ENCODE data around the gene CLDN22. TPM values are rescaled to one million over a fixed set of nuclear protein-coding genes. Genes with fewer than 3 reads are reported as not detected.

The CLDN22 gene
- total and polyA plus RNA-seq, 10 of the 15 experiments (the other 5 are each of a cell fraction or from before 2014, with no cell fraction given): not detected

DNA sequence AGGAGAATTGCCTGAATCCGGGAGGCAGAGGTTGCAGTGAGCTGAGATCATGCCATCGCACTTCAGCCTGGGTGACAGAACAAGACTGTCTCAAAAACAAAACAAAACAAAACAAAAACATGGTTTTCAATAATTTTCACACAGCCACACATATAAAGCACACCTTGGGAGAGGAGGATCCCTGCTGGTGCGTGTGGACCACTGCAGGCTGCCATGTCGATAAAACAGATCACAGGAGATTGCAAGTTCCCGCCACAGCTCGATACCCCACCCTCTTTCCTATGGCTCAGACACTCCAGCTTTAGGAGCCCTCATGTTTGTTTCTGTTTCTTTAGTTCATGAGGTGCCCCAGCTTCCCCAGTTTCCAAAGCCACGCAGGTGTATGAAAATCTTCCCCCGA is 33.5 kb upstream of the CLDN22 start:
- Histone ChIP-seq H3K27me3 (replicated peaks in 1 of 2; ENCODE audit: control insufficient read depth in 2 of 2, insufficient read depth in 2 of 2, low read length in 1 of 2) (no peaks in the 10 kb centered on the region; a peak in 1 of 4 replicates), H3K27ac (ENCODE audit: control insufficient read depth, insufficient read depth) (no peak overlapping the region), H3K9me3 (replicated peaks; ENCODE audit: control insufficient read depth, insufficient read depth, low read length) (no peaks in the 10 kb centered on the region), H3K9ac (ENCODE audit: control insufficient read depth, insufficient read depth, low read length) (no peak overlapping the region), H4K20me1 (ENCODE audit: control insufficient read depth, insufficient read depth) (no peaks in the 10 kb centered on the region), H3K4me2 (ENCODE audit: control insufficient read depth, insufficient read depth) (no peak overlapping the region), H3K79me2 (ENCODE audit: control insufficient read depth, insufficient read depth, low read length) (no peaks in the 10 kb centered on the region), H2AFZ (ENCODE audit: control insufficient read depth, low read depth, low read length) (no peak overlapping the region), H3K4me1 (ENCODE audit: control insufficient read depth, insufficient read depth, low read length) (no peaks in the 10 kb centered on the region), H3K4me3 (no peak overlapping the region), H3K36me3 (ENCODE audit: control insufficient read depth in 2 of 2, insufficient read depth in 2 of 2, low read length in 1 of 2) (no peaks in the 10 kb centered on the region)
- TF ChIP-seq SPI1 (IDR thresholded peaks at IDR 0.05; ENCODE audit: borderline replicate concordance, insufficient read depth, low read depth, low read length) (no peak), HCFC1 (IDR thresholded peaks at IDR 0.05; ENCODE audit: low read length) (no peak), SMC3 (IDR thresholded peaks at IDR 0.05; ENCODE audit: borderline replicate concordance, low read length) (no peak), MTA2 (IDR thresholded peaks at IDR 0.05; ENCODE audit: low read depth) (no peak), SMAD1 (IDR thresholded peaks at IDR 0.05; ENCODE audit: low read depth, partially characterized antibody) (no peak), ATF7 (IDR thresholded peaks at IDR 0.05; ENCODE audit: low read depth) (no peak), SUPT20H (IDR thresholded peaks at IDR 0.05; ENCODE audit: borderline replicate concordance, control insufficient read depth, low read depth, low read length) (no peak), ZNF217 (IDR thresholded peaks at IDR 0.05) (no peak), CHD2 (IDR thresholded peaks at IDR 0.05; ENCODE audit: borderline replicate concordance, low read depth, low read length) (no peak)
- SMC1A ChIA-PET (ENCODE audit: uncharacterized antibody, unreplicated experiment): no interaction called here
- ATAC-seq (no peak), FAIRE-seq (no peak), DNase-seq (ENCODE audit: low read depth, low spot score) (no peak)
- in situ Hi-C loops (cut with MboI) (no loop called here), intact Hi-C loops (cut with micrococcal nuclease; ENCODE audit: unreplicated experiment) (no loop called here)
- RAD21 ChIA-PET (ENCODE audit: unreplicated experiment): no interaction called here
- no TSS peak for BruUV-seq (replicated peaks)
- CTCF ChIA-PET: no interaction called here
- 48% methylated on average over 8 of the region's 8 CpGs for WGBS (ENCODE audit: insufficient coverage, insufficient replicate concordance, low lambda C conversion rate, missing lambda C conversion rate)
- POLR2A ChIA-PET: no interaction called here

DNA sequence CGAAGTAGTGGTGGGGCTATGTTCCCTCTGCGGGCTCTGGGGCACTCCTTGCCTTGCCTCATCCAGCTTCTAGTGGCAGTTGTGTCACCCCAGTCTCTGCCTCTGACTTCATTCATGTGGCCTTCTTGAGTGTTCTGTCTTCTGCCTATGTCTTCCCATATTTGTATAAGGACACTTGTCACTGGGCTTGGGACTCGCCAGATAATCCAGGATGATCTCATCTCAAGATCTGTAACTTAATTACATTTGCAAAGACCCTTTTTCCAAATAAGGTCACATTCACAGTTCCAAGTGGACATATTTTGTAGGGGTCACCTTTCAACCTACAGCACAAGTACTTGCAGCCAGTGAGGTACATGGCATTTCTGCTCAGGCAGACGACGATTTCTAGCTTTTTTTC is 32.5 kb upstream of the CLDN22 start:
- CTCF ChIA-PET: no interaction called here
- TF ChIP-seq SIN3A (IDR thresholded peaks at IDR 0.05; ENCODE audit: low read depth, low read length): no peak
- no peak for TF ChIP-seq RAD51 (IDR thresholded peaks at IDR 0.05)
- TF ChIP-seq DPF2 (IDR thresholded peaks at IDR 0.05): no peak
- TF ChIP-seq PAX5 (IDR thresholded peaks at IDR 0.05; ENCODE audit: borderline replicate concordance, low read depth, low read length): no peak
- TF ChIP-seq CHD4 (IDR thresholded peaks at IDR 0.05): no peak
- TF ChIP-seq ZNF384 (IDR thresholded peaks at IDR 0.05; ENCODE audit: borderline replicate concordance, low read depth, low read length): no peak
- TF ChIP-seq SMAD5 (IDR thresholded peaks at IDR 0.05; ENCODE audit: low read depth): no peak
- TF ChIP-seq HDAC6 (IDR thresholded peaks at IDR 0.05; ENCODE audit: unreplicated experiment): no peak
- in situ Hi-C loops (cut with MboI): no loop called here
- no peaks in the 10 kb centered on the region for H4K20me1 ChIP-seq (ENCODE audit: control insufficient read depth, insufficient read depth)
- no peak overlapping the region for H3K4me2 ChIP-seq (ENCODE audit: control insufficient read depth, insufficient read depth)
- 41% methylated on average over 5 of the region's 5 CpGs for WGBS (ENCODE audit: insufficient coverage, insufficient replicate concordance, low lambda C conversion rate, missing lambda C conversion rate)
- no peaks in the 10 kb centered on the region; a peak in 1 of 4 replicates for H3K27me3 ChIP-seq (replicated peaks in 1 of 2; ENCODE audit: control insufficient read depth in 2 of 2, insufficient read depth in 2 of 2, low read length in 1 of 2)
- no peaks in the 10 kb centered on the region for H3K4me1 ChIP-seq (ENCODE audit: control insufficient read depth, insufficient read depth, low read length)
- ATAC-seq (no peak), FAIRE-seq (no peak), DNase-seq (ENCODE audit: low read depth, low spot score) (no peak)
- H3K9me3 ChIP-seq (replicated peaks; ENCODE audit: control insufficient read depth, insufficient read depth, low read length): no peaks in the 10 kb centered on the region
- H2AFZ ChIP-seq (ENCODE audit: control insufficient read depth, low read depth, low read length): no peak overlapping the region
- no peak overlapping the region for H3K4me3 ChIP-seq
- no TSS peak for BruUV-seq (replicated peaks)
- POLR2A ChIA-PET: no interaction called here
- H3K27ac ChIP-seq (ENCODE audit: control insufficient read depth, insufficient read depth): no peak overlapping the region
- RAD21 ChIA-PET (ENCODE audit: unreplicated experiment): no interaction called here
- SMC1A ChIA-PET (ENCODE audit: uncharacterized antibody, unreplicated experiment): no interaction called here
- no peaks in the 10 kb centered on the region for H3K36me3 ChIP-seq (ENCODE audit: control insufficient read depth in 2 of 2, insufficient read depth in 2 of 2, low read length in 1 of 2)
- intact Hi-C loops (cut with micrococcal nuclease; ENCODE audit: unreplicated experiment): no loop called here
- H3K79me2 ChIP-seq (ENCODE audit: control insufficient read depth, insufficient read depth, low read length): no peaks in the 10 kb centered on the region
- no peak overlapping the region for H3K9ac ChIP-seq (ENCODE audit: control insufficient read depth, insufficient read depth, low read length)

Measured in GM12878 (cell line).